Prostate gland (tissue), 2 donors: ENCODE results near the gene POC1B.

Source experiments
- CTCF ChIP-seq, 4 experiments: fragments of 200-600 bp in 2 of 4; fragments of 450-650 bp in 2 of 4; sonication (generic) in 2 of 4; IDR thresholded peaks; 1 replicate in 3 of 4; 2 replicates in 1 of 4; pipeline ENCODE4 v1.5.1; 2016 to 2019; ENCODE audit warnings: antibody characterized with exemption in 4 of 4, mild to moderate bottlenecking in 2 of 4, moderate library complexity in 2 of 4
- POLR2A ChIP-seq: fragments of 450-650 bp; IDR thresholded peaks from one replicate; pipeline ENCODE4 v1.6.1; 2016; ENCODE audit warnings: antibody characterized with exemption, mild to moderate bottlenecking
- POLR2AphosphoS5 ChIP-seq: sonication (generic); formaldehyde crosslinking; IDR thresholded peaks from one replicate; pipeline ENCODE4 v1.6.1; 2017; ENCODE audit warnings: antibody characterized with exemption

GRCh38 chr12:89379839-89380467, 145.9 kb downstream of the POC1B start:
- TF ChIP-seq CTCF (IDR thresholded peaks at IDR 0.05): no peak
- no peak for TF ChIP-seq POLR2A
- TF ChIP-seq POLR2AphosphoS5: no peak
